Measurements from ENCODE around the gene ICAM2.

ICAM2 gene

DNA sequence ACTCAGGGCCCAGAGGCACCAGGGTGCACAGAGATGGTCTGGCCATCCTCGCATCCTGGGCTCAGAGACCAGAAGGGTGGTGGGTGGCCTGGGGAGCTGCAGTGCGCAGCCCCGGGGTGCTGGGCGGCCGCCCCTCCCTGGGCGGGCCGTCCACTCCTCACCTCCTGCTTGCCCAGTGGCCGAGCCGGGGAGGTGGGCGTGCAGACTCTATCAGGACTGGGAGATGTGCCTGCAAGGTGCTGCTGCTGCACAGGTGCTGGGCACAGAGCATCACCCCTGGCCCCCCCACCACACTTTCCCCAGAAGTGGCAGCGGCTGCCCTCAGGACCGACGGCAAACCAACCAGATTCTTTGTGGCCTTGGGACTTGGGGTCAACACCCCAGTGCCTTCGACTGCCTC is 47.6 kb downstream of the ICAM2 start, which contains the start of gene SCN4A:
SCN4A (minus strand) TSS at position 123 of the 400 bp plus-strand sequence; CDS start at position 46, 77 bp downstream.
- no peak for ATAC-seq
- TF ChIP-seq CSDC2 (CRISPR knock-in tag; IDR thresholded peaks at IDR 0.05): no peak
- TF ChIP-seq ZFP30 (CRISPR knock-in tag; IDR thresholded peaks at IDR 0.05): no peak
- TF ChIP-seq, protein P1, sequence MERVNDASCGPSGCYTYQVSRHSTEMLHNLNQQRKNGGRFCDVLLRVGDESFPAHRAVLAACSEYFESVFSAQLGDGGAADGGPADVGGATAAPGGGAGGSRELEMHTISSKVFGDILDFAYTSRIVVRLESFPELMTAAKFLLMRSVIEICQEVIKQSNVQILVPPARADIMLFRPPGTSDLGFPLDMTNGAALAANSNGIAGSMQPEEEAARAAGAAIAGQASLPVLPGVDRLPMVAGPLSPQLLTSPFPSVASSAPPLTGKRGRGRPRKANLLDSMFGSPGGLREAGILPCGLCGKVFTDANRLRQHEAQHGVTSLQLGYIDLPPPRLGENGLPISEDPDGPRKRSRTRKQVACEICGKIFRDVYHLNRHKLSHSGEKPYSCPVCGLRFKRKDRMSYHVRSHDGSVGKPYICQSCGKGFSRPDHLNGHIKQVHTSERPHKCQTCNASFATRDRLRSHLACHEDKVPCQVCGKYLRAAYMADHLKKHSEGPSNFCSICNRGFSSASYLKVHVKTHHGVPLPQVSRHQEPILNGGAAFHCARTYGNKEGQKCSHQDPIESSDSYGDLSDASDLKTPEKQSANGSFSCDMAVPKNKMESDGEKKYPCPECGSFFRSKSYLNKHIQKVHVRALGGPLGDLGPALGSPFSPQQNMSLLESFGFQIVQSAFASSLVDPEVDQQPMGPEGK (CRISPR knock-in tag; IDR thresholded peaks at IDR 0.05; ENCODE audit: borderline replicate concordance): no peak
- TF ChIP-seq RARB (CRISPR knock-in tag; IDR thresholded peaks at IDR 0.05): no peak
- no peak for TF ChIP-seq ZNF565 (CRISPR knock-in tag; conservative IDR thresholded peaks at IDR 0.05; ENCODE audit: low read depth)
- no peak for TF ChIP-seq ESRRG (CRISPR knock-in tag; IDR thresholded peaks at IDR 0.05)
- no peak for TF ChIP-seq ISL1 (CRISPR knock-in tag; IDR thresholded peaks at IDR 0.05)
- TF ChIP-seq ZFP3 (CRISPR knock-in tag; IDR thresholded peaks at IDR 0.05): no peak

DNA sequence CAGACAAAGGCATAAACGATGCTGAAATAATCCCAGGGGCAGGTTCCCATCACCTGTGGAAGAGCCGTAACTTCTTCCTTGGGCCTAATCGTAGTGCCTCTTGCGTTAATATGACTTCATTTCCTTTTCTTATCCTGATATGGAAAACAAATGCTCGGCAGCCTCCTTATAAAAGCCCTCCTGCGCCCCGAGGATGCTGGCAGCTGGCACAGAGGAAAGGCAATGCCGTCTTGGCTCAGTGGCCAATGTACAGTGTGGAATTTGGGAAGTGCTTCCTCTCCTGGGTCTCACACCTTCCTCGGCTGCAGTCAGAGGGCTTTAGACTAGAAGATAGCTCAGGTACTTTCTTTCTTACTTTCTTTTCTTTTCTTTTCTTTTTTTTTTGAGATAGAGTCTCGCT is 51.2 kb downstream of the ICAM2 start:
- no peak for ATAC-seq
- TF ChIP-seq TCF4 (CRISPR knock-in tag; IDR thresholded peaks at IDR 0.05; ENCODE audit: borderline replicate concordance) (no peak), ISL1 (CRISPR knock-in tag; IDR thresholded peaks at IDR 0.05) (no peak), PPARA (CRISPR knock-in tag; IDR thresholded peaks at IDR 0.05; ENCODE audit: borderline replicate concordance) (no peak), CSDC2 (CRISPR knock-in tag; IDR thresholded peaks at IDR 0.05) (no peak), ZNF565 (CRISPR knock-in tag; conservative IDR thresholded peaks at IDR 0.05; ENCODE audit: low read depth) (no peak), ARNTL (CRISPR knock-in tag; IDR thresholded peaks at IDR 0.05; ENCODE audit: borderline replicate concordance, low read depth) (no peak)
- TF ChIP-seq, protein P1 (CRISPR knock-in tag; IDR thresholded peaks at IDR 0.05; ENCODE audit: borderline replicate concordance): no peak
- TF ChIP-seq, protein P2, sequence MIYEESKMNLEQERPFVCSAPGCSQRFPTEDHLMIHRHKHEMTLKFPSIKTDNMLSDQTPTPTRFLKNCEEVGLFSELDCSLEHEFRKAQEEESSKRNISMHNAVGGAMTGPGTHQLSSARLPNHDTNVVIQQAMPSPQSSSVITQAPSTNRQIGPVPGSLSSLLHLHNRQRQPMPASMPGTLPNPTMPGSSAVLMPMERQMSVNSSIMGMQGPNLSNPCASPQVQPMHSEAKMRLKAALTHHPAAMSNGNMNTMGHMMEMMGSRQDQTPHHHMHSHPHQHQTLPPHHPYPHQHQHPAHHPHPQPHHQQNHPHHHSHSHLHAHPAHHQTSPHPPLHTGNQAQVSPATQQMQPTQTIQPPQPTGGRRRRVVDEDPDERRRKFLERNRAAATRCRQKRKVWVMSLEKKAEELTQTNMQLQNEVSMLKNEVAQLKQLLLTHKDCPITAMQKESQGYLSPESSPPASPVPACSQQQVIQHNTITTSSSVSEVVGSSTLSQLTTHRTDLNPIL (CRISPR knock-in tag; IDR thresholded peaks at IDR 0.05; ENCODE audit: low read depth): no peak
- TF ChIP-seq, protein P3, sequence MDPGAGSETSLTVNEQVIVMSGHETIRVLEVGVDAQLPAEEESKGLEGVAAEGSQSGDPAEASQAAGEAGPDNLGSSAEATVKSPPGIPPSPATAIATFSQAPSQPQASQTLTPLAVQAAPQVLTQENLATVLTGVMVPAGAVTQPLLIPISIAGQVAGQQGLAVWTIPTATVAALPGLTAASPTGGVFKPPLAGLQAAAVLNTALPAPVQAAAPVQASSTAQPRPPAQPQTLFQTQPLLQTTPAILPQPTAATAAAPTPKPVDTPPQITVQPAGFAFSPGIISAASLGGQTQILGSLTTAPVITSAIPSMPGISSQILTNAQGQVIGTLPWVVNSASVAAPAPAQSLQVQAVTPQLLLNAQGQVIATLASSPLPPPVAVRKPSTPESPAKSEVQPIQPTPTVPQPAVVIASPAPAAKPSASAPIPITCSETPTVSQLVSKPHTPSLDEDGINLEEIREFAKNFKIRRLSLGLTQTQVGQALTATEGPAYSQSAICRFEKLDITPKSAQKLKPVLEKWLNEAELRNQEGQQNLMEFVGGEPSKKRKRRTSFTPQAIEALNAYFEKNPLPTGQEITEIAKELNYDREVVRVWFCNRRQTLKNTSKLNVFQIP (CRISPR knock-in tag; IDR thresholded peaks at IDR 0.05; ENCODE audit: borderline replicate concordance, low read depth): no peak

DNA sequence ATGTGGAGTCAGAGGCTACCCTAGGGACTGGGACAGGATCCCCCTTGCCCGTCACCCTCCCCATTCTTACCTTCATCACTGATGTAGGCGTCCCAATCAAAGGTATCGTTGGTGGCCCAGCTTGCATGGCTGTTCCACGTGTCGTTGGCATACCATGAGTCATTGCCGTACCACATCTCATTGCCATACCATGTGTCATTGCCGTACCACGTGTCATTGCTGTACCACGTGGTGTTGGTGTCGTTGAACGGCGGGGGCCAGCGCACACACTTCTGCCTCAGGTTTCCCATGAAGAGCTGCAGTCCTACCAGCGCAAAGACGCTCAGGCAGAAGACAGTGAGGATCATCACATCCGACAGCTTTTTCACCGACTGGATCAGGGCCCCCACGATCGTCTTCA is 52.5 kb downstream of the ICAM2 start:
- no peak for ATAC-seq
- TF ChIP-seq CSDC2 (CRISPR knock-in tag; IDR thresholded peaks at IDR 0.05) (no peak), TOX (CRISPR knock-in tag; IDR thresholded peaks at IDR 0.05; ENCODE audit: borderline replicate concordance) (no peak), ZFP30 (CRISPR knock-in tag; IDR thresholded peaks at IDR 0.05) (no peak), GLIS3 (CRISPR knock-in tag; IDR thresholded peaks at IDR 0.05) (no peak), ZNF70 (CRISPR knock-in tag; IDR thresholded peaks at IDR 0.05) (no peak)
- TF ChIP-seq, protein P2 (CRISPR knock-in tag; IDR thresholded peaks at IDR 0.05; ENCODE audit: low read depth): no peak

DNA sequence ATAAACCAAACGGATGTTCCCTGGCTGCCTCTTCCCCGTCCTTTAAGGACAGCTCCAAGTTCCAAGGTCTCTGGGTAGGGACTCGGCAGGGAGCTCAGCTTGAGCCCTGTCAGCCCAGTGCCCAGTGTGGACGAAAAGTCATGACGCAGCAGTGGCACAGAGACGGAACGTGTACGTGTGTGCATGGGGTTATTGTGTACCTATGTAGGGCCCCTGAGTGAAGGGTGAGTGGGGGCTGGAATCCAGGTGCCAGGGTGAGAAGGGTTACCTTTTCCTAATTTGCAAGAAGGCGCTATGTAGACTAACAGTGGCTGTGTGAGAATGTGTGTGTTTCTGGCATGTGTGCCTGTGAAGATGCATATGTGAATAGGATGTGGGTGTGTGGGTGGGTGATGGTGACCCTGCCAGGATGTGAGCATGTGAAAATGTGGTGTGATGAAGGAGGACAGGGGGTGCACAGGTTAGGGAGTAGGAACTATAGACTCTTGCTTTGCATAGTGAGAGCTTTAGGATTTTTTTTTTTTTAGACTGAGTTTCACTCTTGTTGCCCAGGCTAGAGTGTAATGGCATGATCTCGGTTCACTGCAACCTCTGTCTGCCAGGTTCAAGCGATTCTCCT is 53.7 kb downstream of the ICAM2 start:
- TF ChIP-seq ZFP3 (CRISPR knock-in tag; IDR thresholded peaks at IDR 0.05) (no peak), ZC3H10 (CRISPR knock-in tag; IDR thresholded peaks at IDR 0.05) (no peak), ZNF70 (CRISPR knock-in tag; IDR thresholded peaks at IDR 0.05) (no peak), ZNF8 (CRISPR knock-in tag; IDR thresholded peaks at IDR 0.05) (no peak), RARB (CRISPR knock-in tag; IDR thresholded peaks at IDR 0.05) (no peak), ARNTL (CRISPR knock-in tag; IDR thresholded peaks at IDR 0.05; ENCODE audit: borderline replicate concordance, low read depth) (no peak), ZNF565 (CRISPR knock-in tag; conservative IDR thresholded peaks at IDR 0.05; ENCODE audit: low read depth) (no peak)
- TF ChIP-seq, protein P3 (CRISPR knock-in tag; IDR thresholded peaks at IDR 0.05; ENCODE audit: borderline replicate concordance, low read depth): no peak
- no peak for ATAC-seq

Measured in SK-N-SH treated with all-trans-retinoic acid at 6 μM for 48 hours (cell line).